ENCODE data around the gene CRHR1.

DNA sequence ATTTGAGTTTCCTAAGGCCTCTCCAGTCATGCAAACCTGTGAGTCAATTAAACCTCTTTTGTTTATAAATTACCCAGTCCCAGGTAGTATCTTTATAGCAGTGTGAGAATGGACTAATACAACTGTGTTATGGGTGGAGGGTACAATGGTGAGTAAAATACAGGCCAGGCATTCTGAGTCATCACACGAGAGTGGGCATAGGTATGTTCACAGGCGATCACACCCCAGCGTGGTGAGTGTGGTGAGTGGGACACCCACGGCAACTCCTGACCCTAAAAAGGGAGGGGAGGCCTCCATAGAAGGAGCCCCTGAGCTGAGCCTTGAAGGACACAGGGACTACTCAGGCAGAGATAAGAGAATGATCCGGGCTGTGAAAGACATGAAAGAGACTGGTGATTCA lies 87.6 kb downstream of the CRHR1 start:
- TF ChIP-seq, protein P1, sequence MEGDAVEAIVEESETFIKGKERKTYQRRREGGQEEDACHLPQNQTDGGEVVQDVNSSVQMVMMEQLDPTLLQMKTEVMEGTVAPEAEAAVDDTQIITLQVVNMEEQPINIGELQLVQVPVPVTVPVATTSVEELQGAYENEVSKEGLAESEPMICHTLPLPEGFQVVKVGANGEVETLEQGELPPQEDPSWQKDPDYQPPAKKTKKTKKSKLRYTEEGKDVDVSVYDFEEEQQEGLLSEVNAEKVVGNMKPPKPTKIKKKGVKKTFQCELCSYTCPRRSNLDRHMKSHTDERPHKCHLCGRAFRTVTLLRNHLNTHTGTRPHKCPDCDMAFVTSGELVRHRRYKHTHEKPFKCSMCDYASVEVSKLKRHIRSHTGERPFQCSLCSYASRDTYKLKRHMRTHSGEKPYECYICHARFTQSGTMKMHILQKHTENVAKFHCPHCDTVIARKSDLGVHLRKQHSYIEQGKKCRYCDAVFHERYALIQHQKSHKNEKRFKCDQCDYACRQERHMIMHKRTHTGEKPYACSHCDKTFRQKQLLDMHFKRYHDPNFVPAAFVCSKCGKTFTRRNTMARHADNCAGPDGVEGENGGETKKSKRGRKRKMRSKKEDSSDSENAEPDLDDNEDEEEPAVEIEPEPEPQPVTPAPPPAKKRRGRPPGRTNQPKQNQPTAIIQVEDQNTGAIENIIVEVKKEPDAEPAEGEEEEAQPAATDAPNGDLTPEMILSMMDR (conservative IDR thresholded peaks at IDR 0.05), result no peak
- TF ChIP-seq EZH2 (IDR thresholded peaks at IDR 0.05; ENCODE audit: low read depth), result no peak
